ENCODE results near the gene FAM216A. TPM values are rescaled to one million over a fixed set of nuclear protein-coding genes. Genes with fewer than 3 reads are reported as not detected.

FAM216A gene
- total and polyA plus RNA-seq, 9 donors: 12.2 to 18.3 (median 14.7) TPM

- Histone ChIP-seq H3K36me3 (ENCODE audit: control insufficient read depth, insufficient read depth, low read length) (peaks cover 18% of the 10 kb centered on the region), H3K27me3 (ENCODE audit: control insufficient read depth, insufficient read depth, low read length) (no peaks in the 10 kb centered on the region), H3K4me1 (ENCODE audit: control insufficient read depth, insufficient read depth, low read length) (peaks cover 12% of the 10 kb centered on the region), H3K9me3 (replicated peaks; ENCODE audit: control insufficient read depth, low read depth, low read length) (no peaks in the 10 kb centered on the region), H3K4me3 (ENCODE audit: low read length) (peak overlapping the region; percentile 68), H3K27ac (ENCODE audit: low read length) (peak overlapping the region; percentile 98)
- no peak for DNase-seq
- 0% methylated on average over 11 of the region's 15 CpGs for WGBS (ENCODE audit: insufficient coverage)
These were observed 815 bp upstream of the FAM216A start for GRCh38 chr12:110467847-110468213.

- no CpG with 5 or more reads among the region's 7 CpGs for WGBS (ENCODE audit: insufficient coverage)
- Histone ChIP-seq H3K4me3 (ENCODE audit: low read length) (no peak overlapping the region), H3K36me3 (ENCODE audit: control insufficient read depth, insufficient read depth, low read length) (no peaks in the 10 kb centered on the region), H3K4me1 (ENCODE audit: control insufficient read depth, insufficient read depth, low read length) (no peaks in the 10 kb centered on the region), H3K27ac (ENCODE audit: low read length) (no peak overlapping the region), H3K9me3 (replicated peaks; ENCODE audit: control insufficient read depth, low read depth, low read length) (no peaks in the 10 kb centered on the region), H3K27me3 (ENCODE audit: control insufficient read depth, insufficient read depth, low read length) (no peaks in the 10 kb centered on the region)
- no peak for DNase-seq
These were observed 6.8 kb downstream of the FAM216A start for GRCh38 chr12:110475426-110475825.

DNA sequence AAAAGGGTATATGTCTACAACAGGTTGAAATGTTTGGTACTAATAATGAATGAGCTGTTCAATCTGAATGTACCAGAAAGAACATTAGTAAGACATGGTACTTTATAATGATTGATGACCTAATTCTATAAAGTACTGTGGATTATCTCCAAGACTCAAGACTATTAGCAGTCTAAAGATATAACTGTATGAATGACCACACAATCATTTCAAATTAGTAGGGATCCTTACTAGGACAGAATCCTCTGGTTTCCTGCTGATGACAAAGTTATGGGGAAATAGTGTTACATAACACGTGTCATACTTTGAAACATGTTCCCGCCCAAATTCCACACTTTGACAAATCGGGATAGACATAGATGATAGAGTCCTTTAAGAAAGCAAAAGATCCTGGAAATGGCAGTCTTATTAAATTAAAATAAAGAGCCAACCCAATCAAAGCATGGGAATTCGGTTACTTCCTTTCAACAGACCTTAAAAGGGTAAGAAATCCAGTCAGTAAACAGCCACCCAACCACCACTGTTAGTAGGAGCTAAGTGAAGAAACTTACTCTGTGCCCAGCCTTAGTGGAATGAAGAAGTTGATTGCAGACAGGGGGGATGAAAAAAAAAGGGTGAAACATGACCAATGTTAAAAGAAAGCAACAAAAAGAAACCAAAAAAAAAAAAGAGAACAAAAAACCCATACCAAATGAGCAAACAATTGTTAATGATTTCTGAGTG, 30.5 kb downstream of the FAM216A start:
- no CpG with 5 or more reads among the region's 4 CpGs for WGBS (ENCODE audit: insufficient coverage)
- H3K4me3 ChIP-seq (ENCODE audit: low read length): no peak overlapping the region

GRCh38 chr12:110501399-110501751, 32.7 kb downstream of the FAM216A start:
- Histone ChIP-seq H3K36me3 (ENCODE audit: control insufficient read depth, insufficient read depth, low read length) (no peaks in the 10 kb centered on the region), H3K27me3 (ENCODE audit: control insufficient read depth, insufficient read depth, low read length) (no peaks in the 10 kb centered on the region), H3K4me1 (ENCODE audit: control insufficient read depth, insufficient read depth, low read length) (peaks cover 14% of the 10 kb centered on the region), H3K27ac (ENCODE audit: low read length) (peak overlapping the region; percentile 87), H3K9me3 (replicated peaks; ENCODE audit: control insufficient read depth, low read depth, low read length) (no peaks in the 10 kb centered on the region), H3K4me3 (ENCODE audit: low read length) (peak overlapping the region; percentile 90)
- 1% methylated on average over 12 of the region's 17 CpGs for WGBS (ENCODE audit: insufficient coverage)
- peak; percentile 65 for DNase-seq

More for the DNA sequence above, 30.5 kb downstream of the FAM216A start:
- no peaks in the 10 kb centered on the region for H3K27me3 ChIP-seq (ENCODE audit: control insufficient read depth, insufficient read depth, low read length)
- no peaks in the 10 kb centered on the region for H3K9me3 ChIP-seq (replicated peaks; ENCODE audit: control insufficient read depth, low read depth, low read length)
- H3K36me3 ChIP-seq (ENCODE audit: control insufficient read depth, insufficient read depth, low read length): peaks cover 8% of the 10 kb centered on the region
- DNase-seq: no peak
- no peak overlapping the region for H3K27ac ChIP-seq (ENCODE audit: low read length)
- peaks cover 14% of the 10 kb centered on the region for H3K4me1 ChIP-seq (ENCODE audit: control insufficient read depth, insufficient read depth, low read length)

GRCh38 chr12:110501752-110502738, 33.4 kb downstream of the FAM216A start, which contains the start of the genes RAD9B and VPS29:
RAD9B (plus strand) TSS chr12:110502331; CDS start chr12:110502338, 7 bp downstream.
VPS29 (minus strand) TSS chr12:110502111; CDS start chr12:110502051, 60 bp downstream.
- WGBS (ENCODE audit: insufficient coverage): 4% methylated on average over 45 of the region's 61 CpGs
- no peaks in the 10 kb centered on the region for H3K36me3 ChIP-seq (ENCODE audit: control insufficient read depth, insufficient read depth, low read length)
- no peaks in the 10 kb centered on the region for H3K9me3 ChIP-seq (replicated peaks; ENCODE audit: control insufficient read depth, low read depth, low read length)
- H3K27me3 ChIP-seq (ENCODE audit: control insufficient read depth, insufficient read depth, low read length): no peaks in the 10 kb centered on the region
- peak within 1 kb of the TSS; percentile 90 for H3K4me3 ChIP-seq (ENCODE audit: low read length)
- H3K27ac ChIP-seq (ENCODE audit: low read length): peak within 1 kb of the TSS; percentile 87
- H3K4me1 ChIP-seq (ENCODE audit: control insufficient read depth, insufficient read depth, low read length): peaks cover 14% of the 10 kb centered on the region
- DNase-seq: peak; percentile 99

- H3K4me1 ChIP-seq (ENCODE audit: control insufficient read depth, insufficient read depth, low read length): peaks cover 14% of the 10 kb centered on the region
- no peak overlapping the region for H3K27ac ChIP-seq (ENCODE audit: low read length)
- H3K36me3 ChIP-seq (ENCODE audit: control insufficient read depth, insufficient read depth, low read length): no peaks in the 10 kb centered on the region
- no CpG with 5 or more reads among the region's 1 CpG for WGBS (ENCODE audit: insufficient coverage)
- H3K4me3 ChIP-seq (ENCODE audit: low read length): no peak overlapping the region
- H3K27me3 ChIP-seq (ENCODE audit: control insufficient read depth, insufficient read depth, low read length): no peaks in the 10 kb centered on the region
- no peaks in the 10 kb centered on the region for H3K9me3 ChIP-seq (replicated peaks; ENCODE audit: control insufficient read depth, low read depth, low read length)
- DNase-seq: no peak
These were observed 34.8 kb downstream of the FAM216A start for GRCh38 chr12:110503432-110503831.

- WGBS (ENCODE audit: insufficient coverage): no CpG with 5 or more reads among the region's 3 CpGs
- Histone ChIP-seq H3K27me3 (ENCODE audit: control insufficient read depth, insufficient read depth, low read length) (no peaks in the 10 kb centered on the region), H3K27ac (ENCODE audit: low read length) (no peak overlapping the region), H3K9me3 (replicated peaks; ENCODE audit: control insufficient read depth, low read depth, low read length) (no peaks in the 10 kb centered on the region), H3K36me3 (ENCODE audit: control insufficient read depth, insufficient read depth, low read length) (no peaks in the 10 kb centered on the region), H3K4me1 (ENCODE audit: control insufficient read depth, insufficient read depth, low read length) (peaks cover 14% of the 10 kb centered on the region), H3K4me3 (ENCODE audit: low read length) (no peak overlapping the region)
- no peak for DNase-seq
These were observed 36.7 kb downstream of the FAM216A start for GRCh38 chr12:110505332-110505731.

- Histone ChIP-seq H3K4me1 (ENCODE audit: control insufficient read depth, insufficient read depth, low read length) (no peaks in the 10 kb centered on the region), H3K4me3 (ENCODE audit: low read length) (no peak overlapping the region), H3K27me3 (ENCODE audit: control insufficient read depth, insufficient read depth, low read length) (no peaks in the 10 kb centered on the region), H3K27ac (ENCODE audit: low read length) (no peak overlapping the region), H3K36me3 (ENCODE audit: control insufficient read depth, insufficient read depth, low read length) (no peaks in the 10 kb centered on the region), H3K9me3 (replicated peaks; ENCODE audit: control insufficient read depth, low read depth, low read length) (no peaks in the 10 kb centered on the region)
- DNase-seq: no peak
- WGBS (ENCODE audit: insufficient coverage): no CpG with 5 or more reads among the region's 4 CpGs
These were observed 39.5 kb downstream of the FAM216A start for GRCh38 chr12:110508071-110508586.

- Histone ChIP-seq H3K4me3 (ENCODE audit: low read length) (no peak overlapping the region), H3K4me1 (ENCODE audit: control insufficient read depth, insufficient read depth, low read length) (no peaks in the 10 kb centered on the region), H3K36me3 (ENCODE audit: control insufficient read depth, insufficient read depth, low read length) (no peaks in the 10 kb centered on the region), H3K27ac (ENCODE audit: low read length) (no peak overlapping the region), H3K27me3 (ENCODE audit: control insufficient read depth, insufficient read depth, low read length) (no peaks in the 10 kb centered on the region), H3K9me3 (replicated peaks; ENCODE audit: control insufficient read depth, low read depth, low read length) (no peaks in the 10 kb centered on the region)
- WGBS (ENCODE audit: insufficient coverage): 93% methylated on average over 2 of the region's 6 CpGs
- DNase-seq: no peak
These were observed 45.2 kb downstream of the FAM216A start for GRCh38 chr12:110513842-110514241.

- no peaks in the 10 kb centered on the region for H3K4me1 ChIP-seq (ENCODE audit: control insufficient read depth, insufficient read depth, low read length)
- DNase-seq: no peak
- no CpG with 5 or more reads among the region's 1 CpG for WGBS (ENCODE audit: insufficient coverage)
- no peak overlapping the region for H3K27ac ChIP-seq (ENCODE audit: low read length)
- H3K9me3 ChIP-seq (replicated peaks; ENCODE audit: control insufficient read depth, low read depth, low read length): no peaks in the 10 kb centered on the region
- no peak overlapping the region for H3K4me3 ChIP-seq (ENCODE audit: low read length)
- H3K27me3 ChIP-seq (ENCODE audit: control insufficient read depth, insufficient read depth, low read length): no peaks in the 10 kb centered on the region
- no peaks in the 10 kb centered on the region for H3K36me3 ChIP-seq (ENCODE audit: control insufficient read depth, insufficient read depth, low read length)
These were observed 45.7 kb downstream of the FAM216A start for GRCh38 chr12:110514363-110514762.

Measured in muscle of leg (tissue), 11 donors.